H4 (cell line): ENCODE results near the gene ZNF26. TPM values are rescaled to one million over a fixed set of nuclear protein-coding genes. Genes with fewer than 3 reads are reported as not detected.

ENCODE experiments used
- DNase-seq: peaks from one replicate; pipeline ENCODE4 v3.0.0-alpha.2; 2015; ENCODE audit warnings: low spot score
- total RNA-seq: library from RNA; depleted of rRNA; stranded (reverse); fragments of >200 nt; shearing (Covaris generic); gene quantifications from 2 replicates; pipeline ENCODE4 v1.2.3, GENCODE V29; 2014; rRNA removed

ZNF26 gene
- total RNA-seq, 1 experiment from 2014 or later = 4.1 TPM

- no peak for DNase-seq
Observed at GRCh38 chr12:133061954-133062353, 75.8 kb downstream of the ZNF26 start.

- no peak for DNase-seq
Observed at GRCh38 chr12:133063556-133063955, 77.4 kb downstream of the ZNF26 start.

- DNase-seq = no peak
Observed at GRCh38 chr12:133073836-133074235, 87.7 kb downstream of the ZNF26 start.

Other genes starting within 250 kb of the ZNF26 start
- 21.9 and 26.8 TPM in 2 replicates for gene ANKLE2, start 224.5 kb upstream of the ZNF26 start, total RNA-seq
- 21.1 and 37.3 TPM in 2 replicates for gene GOLGA3, start 157.5 kb upstream of the ZNF26 start, total RNA-seq
- 6.4 and 11.9 TPM in 2 replicates for gene CHFR, start 98.8 kb upstream of the ZNF26 start, total RNA-seq
- gene ZNF605, start 30.1 kb upstream of the ZNF26 start, total RNA-seq = 1.3 and 4.2 TPM in 2 replicates
- 7.6 and 9.0 TPM in 2 replicates for gene ZNF84, start 51.1 kb downstream of the ZNF26 start, total RNA-seq
- 9.8 and 17.0 TPM in 2 replicates for gene ZNF140, start 94.6 kb downstream of the ZNF26 start, total RNA-seq
- 0.43 and 0.47 TPM in 2 replicates for gene ZNF891, start 143.9 kb downstream of the ZNF26 start, total RNA-seq
- 1.4 and 3.0 TPM in 2 replicates for gene ZNF10, start 144.3 kb downstream of the ZNF26 start, total RNA-seq
- 12.9 and 16.9 TPM in 2 replicates for gene ZNF268, start 195.1 kb downstream of the ZNF26 start, total RNA-seq
- not detected in 2 replicates for gene ANHX, start 249.5 kb downstream of the ZNF26 start, total RNA-seq